ACHN (cell line): ENCODE results near the gene CDKN1C.

Source experiments
- DNase-seq: peaks from one replicate; pipeline ENCODE4 v3.0.0-alpha.2; 2015
- in situ Hi-C: cut with HindIII; loops from 2 replicates; pipeline ENCODE4 v1.10.0; 2017; ENCODE audit warnings: low sequenced_read_pairs, low pct_ligation_motif_present, low pct_unique_long_range_greater_than_20kb

Gene CDKN1C

GRCh38 chr11:2859699-2860037 lies 25.9 kb downstream of the CDKN1C start:
- in situ Hi-C loops: no loop called here
- no peak for DNase-seq

GRCh38 chr11:2858995-2859698 lies 26.4 kb downstream of the CDKN1C start:
- in situ Hi-C loops: no loop called here
- DNase-seq: no peak

GRCh38 chr11:2857918-2858317 lies 27.7 kb downstream of the CDKN1C start:
- DNase-seq: no peak
- in situ Hi-C loops: no loop called here

- in situ Hi-C loops: no loop called here
- no peak for DNase-seq
Measured at GRCh38 chr11:2857276-2857675, 28.3 kb downstream of the CDKN1C start.

- in situ Hi-C loops: no loop called here
- no peak for DNase-seq
Measured at GRCh38 chr11:2855162-2855561, 30.4 kb downstream of the CDKN1C start.

GRCh38 chr11:2853997-2854560 lies 31.5 kb downstream of the CDKN1C start:
- no peak for DNase-seq
- in situ Hi-C loops: no loop called here

- no peak for DNase-seq
- in situ Hi-C loops: no loop called here
Measured at GRCh38 chr11:2853401-2853800, 32.2 kb downstream of the CDKN1C start.

GRCh38 chr11:2849994-2850770 lies 35.4 kb downstream of the CDKN1C start:
- no peak for DNase-seq
- in situ Hi-C loops: no loop called here

GRCh38 chr11:2848497-2848896 lies 37.1 kb downstream of the CDKN1C start:
- DNase-seq: no peak
- in situ Hi-C loops: no loop called here

- in situ Hi-C loops: no loop called here
- no peak for DNase-seq
Measured at GRCh38 chr11:2847561-2847960, 38.0 kb downstream of the CDKN1C start.

GRCh38 chr11:2846470-2846869 lies 39.1 kb downstream of the CDKN1C start:
- no peak for DNase-seq
- in situ Hi-C loops: no loop called here

- no peak for DNase-seq
- in situ Hi-C loops: no loop called here
Measured at GRCh38 chr11:2846056-2846455, 39.5 kb downstream of the CDKN1C start.

- in situ Hi-C loops: no loop called here
- no peak for DNase-seq
Measured at GRCh38 chr11:2844996-2845395, 40.6 kb downstream of the CDKN1C start.

- in situ Hi-C loops: no loop called here
- DNase-seq: no peak
Measured at GRCh38 chr11:2844116-2844842, 41.3 kb downstream of the CDKN1C start.

- in situ Hi-C loops: no loop called here
- no peak for DNase-seq
Measured at GRCh38 chr11:2843551-2843950, 42.0 kb downstream of the CDKN1C start.

GRCh38 chr11:2842876-2843275 lies 42.7 kb downstream of the CDKN1C start:
- in situ Hi-C loops: no loop called here
- DNase-seq: no peak

- in situ Hi-C loops: no loop called here
- no peak for DNase-seq
Measured at GRCh38 chr11:2841411-2842190, 44.0 kb downstream of the CDKN1C start.

GRCh38 chr11:2839395-2839943 lies 46.1 kb downstream of the CDKN1C start:
- no peak for DNase-seq
- in situ Hi-C loops: no loop called here
